ENCODE results near the gene ERICH4.
"Not testable (repeated sequence)": the region's sequence is repeated elsewhere in the genome, so short reads cannot be mapped to it uniquely, and the experiment has no call there.

Gene ERICH4

DNA sequence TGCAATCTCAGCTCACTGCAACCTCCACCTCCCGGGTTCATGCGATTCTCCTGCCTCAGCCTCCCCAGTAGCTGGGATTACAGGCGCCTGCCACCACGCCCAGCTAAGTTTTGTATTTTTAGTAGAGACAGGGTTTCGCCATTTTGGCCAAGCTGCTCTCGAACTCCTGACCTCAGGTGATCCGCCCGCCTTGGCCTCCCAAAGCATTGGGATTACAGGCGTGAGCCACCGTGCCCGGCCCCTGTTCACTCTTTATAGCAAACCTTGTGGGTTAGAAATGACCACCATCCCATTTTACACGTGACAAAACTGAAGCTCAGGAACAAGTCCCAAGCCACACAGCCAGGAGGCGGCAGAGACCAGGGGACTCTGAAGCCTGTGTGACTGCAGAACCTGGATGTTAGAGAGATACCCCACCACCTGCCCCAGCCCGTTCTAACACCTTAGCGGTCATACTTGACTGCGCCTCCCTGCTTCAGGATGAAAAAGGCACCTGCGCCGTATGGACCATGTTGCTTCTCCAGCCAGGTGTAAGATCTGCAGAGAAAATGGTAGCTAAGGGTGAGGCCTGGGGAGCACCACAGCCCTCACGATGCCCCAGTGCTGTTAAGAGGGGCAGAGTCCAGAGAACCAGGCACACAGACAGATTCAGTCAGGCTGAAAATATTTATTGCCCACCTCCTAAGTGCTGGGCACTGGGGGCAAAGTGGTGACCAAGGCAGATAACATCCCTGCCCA lies 6.9 kb upstream of the ERICH4 start:
- DNase-seq (ENCODE audit: low spot score) = no peak

DNA sequence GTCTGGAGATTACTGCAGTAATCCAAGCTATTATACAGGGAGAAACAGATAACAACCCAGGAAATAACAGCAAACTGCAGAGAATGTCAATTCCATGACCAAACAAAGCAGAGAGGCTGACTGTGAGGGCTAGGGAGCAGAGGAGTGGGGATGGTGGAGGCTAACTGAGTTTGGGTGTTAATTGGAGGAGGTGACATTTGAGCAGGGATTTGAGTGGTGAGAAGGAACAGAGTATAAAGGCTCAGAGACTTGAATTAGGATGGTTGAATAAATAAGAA lies 6.3 kb upstream of the ERICH4 start:
- no peak for DNase-seq (ENCODE audit: low spot score)

DNA sequence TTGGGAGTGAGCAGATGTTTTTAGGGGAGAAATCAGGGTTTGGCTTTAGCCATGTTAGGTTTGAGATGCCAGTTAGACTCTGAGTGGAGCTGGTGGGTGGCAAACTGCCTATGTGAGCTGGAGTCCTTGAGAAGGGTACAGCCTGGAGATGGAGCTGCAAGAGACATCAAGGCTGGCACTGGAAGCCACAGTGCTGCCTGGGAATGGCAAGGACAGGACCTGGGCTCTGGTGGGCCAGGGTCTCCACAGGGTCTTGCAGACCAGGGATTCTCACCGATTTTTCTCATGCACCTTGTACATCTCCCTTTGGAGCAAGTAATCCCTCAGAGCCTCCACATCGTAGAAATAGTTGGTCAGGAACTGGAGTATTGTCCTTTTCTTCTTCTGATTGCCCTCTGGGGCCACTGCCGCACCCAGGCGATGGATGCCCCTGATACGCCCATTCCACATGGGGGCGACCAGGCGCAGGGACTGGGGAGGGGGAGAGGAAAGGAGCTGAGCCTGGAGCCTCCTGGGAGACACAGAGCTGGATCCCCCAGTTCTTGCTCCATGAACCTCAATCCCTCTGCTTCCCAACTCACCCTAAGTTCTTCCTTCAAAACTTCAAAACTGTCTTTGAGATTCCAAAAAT lies 4.9 kb upstream of the ERICH4 start:
- DNase-seq (ENCODE audit: low spot score) = no peak

DNA sequence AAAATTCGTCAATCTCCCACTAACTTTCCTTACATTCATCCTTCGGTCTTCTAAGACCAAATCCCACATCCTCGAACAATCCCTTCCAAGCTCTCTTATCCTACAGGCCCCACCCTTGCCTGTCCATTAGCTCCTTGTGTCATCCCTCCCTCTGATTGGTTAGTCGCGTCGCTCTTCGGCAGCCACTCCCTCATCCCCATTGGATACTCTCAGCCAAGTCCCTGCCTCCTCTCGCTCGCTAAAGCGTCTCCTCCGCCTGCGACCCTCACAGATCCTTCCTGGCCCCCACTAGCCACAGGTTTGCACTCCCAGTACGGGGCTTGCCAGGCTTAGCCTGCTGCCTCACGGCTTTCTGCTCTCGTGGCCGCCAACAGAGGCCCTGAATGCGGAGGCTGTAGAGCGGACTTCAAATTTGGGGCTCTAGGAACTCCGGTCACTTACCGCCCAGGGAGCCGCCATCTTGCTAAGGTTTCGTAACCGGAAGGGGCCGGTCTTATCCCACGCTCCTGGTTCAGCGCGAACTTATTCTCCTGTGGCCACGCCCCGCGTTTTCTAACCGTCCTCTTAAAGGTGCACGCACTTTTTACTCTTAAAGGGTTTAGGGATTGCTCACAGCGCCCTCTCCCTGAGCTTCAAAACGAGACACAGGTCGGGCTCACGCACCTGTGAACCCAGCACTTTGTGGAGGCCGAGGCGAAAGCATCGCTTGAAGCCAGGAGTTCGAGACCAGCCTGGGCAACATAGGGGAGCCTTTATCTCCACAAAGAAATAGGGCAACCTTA lies 3.3 kb upstream of the ERICH4 start, which contains the start of gene DMAC2:
Gene DMAC2 (minus strand): TSS at position 472 of the 782 bp plus-strand sequence. CDS start 13 bp downstream, at position 459.
- peak; percentile 98 for DNase-seq (ENCODE audit: low spot score)

GRCh38 chr19:41441321-41441945 lies 1.5 kb upstream of the ERICH4 start:
- no peak for DNase-seq (ENCODE audit: low spot score)

- DNase-seq (ENCODE audit: low spot score) = no peak
Observed at GRCh38 chr19:41443813-41444455, 978 bp downstream of the ERICH4 start.

DNA sequence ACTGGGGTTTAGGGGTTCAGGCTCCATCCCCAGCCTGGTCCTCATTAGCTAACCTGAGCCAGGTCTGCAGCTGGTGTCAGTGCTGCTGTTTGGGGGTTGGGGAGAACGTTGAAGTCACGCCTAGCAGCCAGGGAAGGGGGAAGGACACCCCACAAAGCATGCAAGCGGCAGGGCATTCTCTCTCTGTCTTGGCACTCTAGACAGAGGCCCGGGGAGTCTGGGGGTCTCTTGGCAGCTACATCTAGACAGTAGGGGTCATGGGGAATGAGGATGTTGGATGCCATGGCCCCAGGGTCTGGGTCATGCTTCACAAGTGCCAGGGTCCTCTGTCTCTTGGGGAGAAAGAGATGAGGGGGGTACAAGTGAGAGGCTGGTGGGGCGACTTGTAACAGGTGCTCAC lies 2.6 kb downstream of the ERICH4 start:
- no peak for DNase-seq (ENCODE audit: low spot score)

- no peak for DNase-seq (ENCODE audit: low spot score)
Observed at GRCh38 chr19:41447732-41448332, 4.9 kb downstream of the ERICH4 start.

DNA sequence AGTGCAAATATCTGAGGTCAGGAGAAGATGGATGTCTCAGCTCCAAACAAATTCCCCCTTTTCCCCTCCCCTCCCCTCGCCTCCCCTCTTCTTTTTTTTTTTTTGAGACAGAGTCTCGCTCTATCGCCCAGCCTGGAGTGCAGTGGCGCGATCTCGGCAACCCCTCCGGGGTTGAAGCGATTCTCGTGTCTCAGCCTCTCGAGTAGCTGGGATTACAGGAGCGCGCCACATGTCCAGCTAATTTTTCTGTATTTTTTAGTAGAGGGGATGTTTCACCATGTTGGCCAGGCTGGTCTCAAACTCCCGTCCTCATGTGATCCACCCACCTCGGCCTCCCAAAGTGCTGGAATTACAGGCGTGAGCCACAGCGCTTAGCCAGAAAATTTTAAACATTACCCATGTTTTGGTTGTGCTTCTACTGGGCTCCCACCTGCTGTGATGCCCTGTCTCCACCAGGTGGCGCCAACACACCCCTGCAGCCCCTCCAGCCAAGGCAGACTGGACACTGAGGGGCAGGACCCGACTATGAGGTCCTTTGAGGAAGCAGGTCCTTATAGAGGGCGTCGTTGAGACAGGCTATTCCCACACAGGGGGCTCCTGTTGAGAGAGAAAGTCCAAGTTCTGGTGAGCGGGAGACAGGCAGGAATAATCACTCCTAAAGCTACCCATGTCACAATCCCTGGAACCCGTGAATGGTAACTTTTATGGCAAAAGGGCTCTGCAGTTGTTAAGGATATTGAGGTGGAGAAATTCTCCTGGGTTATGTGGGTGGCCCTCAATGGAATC lies 6.3 kb downstream of the ERICH4 start:
- DNase-seq (ENCODE audit: low spot score) = peak; percentile 69

- no peak for DNase-seq (ENCODE audit: low spot score)
Observed at GRCh38 chr19:41449865-41450178, 6.9 kb downstream of the ERICH4 start.

DNA sequence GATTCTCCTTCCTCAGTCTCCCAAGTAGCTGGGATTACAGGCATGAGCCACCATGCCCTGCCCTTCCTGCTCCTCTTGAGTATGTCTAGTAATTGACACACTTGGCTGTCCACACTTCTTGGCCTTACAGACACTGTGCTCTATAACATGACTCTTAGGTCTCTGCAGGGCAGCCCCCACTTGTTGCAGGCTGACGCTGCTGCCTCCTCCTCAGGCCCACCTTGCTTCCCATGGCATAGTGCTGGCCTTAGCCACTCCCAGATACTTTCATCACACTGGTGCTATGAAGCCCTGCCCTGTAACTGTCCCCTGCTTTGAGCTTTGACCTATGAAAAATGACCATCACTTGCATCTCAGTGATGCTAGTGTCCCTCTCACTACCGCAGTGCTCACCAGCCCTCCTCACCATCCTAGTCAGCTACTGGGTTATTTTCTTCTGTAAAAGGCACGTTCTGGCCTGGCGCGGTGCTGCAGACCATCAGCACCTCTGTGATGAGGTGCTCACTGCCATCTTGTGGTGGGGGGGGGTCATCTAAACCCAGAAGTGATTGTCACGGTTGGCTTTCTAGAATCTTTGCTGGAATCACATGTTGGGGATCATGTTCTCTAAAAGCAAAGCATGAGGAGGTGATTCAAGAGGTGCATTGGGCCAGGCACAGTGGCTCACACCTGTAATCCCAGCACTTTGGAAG lies 9.8 kb downstream of the ERICH4 start:
- no peak for DNase-seq (ENCODE audit: low spot score)

- peak; percentile 23 for DNase-seq (ENCODE audit: low spot score)
Observed at GRCh38 chr19:41455936-41456335, 13.0 kb downstream of the ERICH4 start.

GRCh38 chr19:41456342-41456918 lies 13.5 kb downstream of the ERICH4 start:
- DNase-seq (ENCODE audit: low spot score) = peak; percentile 25

DNA sequence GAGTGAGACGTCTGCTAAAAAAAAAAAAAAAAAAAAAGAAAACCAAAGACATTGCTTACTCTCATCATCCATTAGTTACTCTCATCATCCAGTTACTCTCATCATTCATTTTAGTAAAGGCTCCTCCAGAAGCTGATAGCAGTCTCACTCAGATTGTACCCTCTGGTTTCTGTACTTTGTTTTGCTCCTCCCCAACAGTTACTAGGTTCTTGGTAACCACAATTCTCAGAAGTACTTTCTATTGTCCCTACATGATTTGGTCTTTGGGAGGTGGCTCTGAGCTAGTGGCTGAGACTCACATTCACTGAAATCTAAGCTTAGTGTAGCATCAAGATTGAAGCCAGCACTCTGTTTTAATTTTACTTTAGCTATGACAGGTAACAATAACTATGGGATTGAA lies 14.3 kb downstream of the ERICH4 start:
- DNase-seq (ENCODE audit: low spot score) = no peak

- no peak for DNase-seq (ENCODE audit: low spot score)
Observed at GRCh38 chr19:41462497-41462896, 19.5 kb downstream of the ERICH4 start.

DNA sequence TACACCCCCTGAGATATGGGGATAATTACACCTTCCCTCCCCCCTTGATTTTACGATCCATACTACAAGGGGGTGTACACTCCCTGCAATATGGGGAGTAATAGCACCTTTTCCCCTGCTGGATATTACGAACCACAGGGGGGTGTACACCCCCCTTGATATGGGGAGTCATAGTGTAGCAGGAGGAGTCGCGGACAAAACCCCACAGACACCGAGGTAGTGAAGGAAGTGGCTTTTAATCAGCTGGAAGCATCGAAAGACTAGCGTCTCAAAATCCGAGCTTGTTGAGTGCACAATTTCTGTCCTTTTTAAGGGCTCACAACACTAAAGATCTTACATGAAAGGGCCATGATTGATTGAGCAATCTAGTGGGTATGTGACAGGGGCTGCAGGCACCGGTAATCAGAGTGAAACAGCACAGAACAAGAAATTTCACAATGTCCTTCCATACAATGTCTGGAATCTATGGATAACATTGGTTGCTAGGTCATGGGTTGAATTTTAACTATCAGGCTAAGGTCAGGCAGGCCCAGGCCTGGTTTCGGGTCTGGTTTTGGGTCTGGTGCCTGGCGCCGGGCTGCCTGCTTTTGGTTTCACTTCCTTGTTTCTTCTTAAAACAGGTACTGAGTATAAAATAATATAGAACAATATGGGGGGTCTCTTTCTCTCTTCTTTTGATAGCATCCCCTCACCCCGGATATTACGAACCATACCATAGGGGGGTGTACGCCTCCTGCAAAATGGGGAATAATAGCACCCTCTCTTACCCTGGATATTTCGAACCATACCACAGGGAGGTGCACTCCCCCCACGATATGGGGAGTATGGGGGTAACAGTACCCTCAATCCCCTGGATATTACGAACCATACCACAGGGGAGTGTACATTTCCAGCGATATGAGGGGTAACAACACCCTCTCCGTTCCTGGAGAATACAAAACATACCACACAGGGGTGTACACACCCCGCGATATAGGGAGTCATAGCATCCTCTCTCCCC lies 20.6 kb downstream of the ERICH4 start:
- DNase-seq (ENCODE audit: low spot score) = not testable (repeated sequence)

GRCh38 chr19:41476583-41476982 lies 33.6 kb downstream of the ERICH4 start:
- DNase-seq (ENCODE audit: low spot score) = no peak

GRCh38 chr19:41478171-41478570 lies 35.2 kb downstream of the ERICH4 start:
- DNase-seq (ENCODE audit: low spot score) = no peak
